Measurements from ENCODE around the gene PDK3.

DNA sequence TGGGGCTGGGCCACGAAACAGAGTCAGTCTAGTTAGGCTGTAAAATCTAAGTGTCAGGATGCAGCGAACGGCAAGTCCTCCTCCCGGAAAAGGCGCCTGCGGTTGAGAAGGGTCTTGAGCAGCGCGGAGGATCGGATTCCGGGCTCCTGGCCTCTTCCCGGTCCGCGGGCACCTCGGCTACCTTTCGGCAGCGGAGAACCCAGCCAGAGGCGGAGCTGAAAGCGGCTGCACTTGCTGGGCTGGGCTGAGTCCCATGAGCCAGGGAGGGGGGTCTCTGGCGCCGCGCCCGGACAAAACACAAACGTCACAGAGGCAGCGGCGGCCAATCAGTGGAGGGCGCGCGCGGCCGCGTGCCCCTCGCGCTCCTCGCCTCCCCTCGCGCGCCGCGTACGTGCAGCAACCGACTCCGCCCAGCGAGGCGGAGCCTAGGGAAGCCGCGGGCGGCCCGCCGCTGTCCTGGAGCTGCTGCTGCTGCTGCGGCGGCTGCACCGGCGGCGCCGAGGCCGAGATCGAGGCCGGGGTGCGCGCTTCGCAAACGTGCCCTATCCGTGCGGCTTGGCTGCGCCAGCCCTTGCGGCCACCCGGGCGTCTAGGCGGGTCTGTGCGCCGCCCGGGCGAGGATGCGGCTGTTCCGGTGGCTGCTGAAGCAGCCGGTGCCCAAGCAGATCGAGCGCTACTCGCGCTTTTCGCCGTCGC is at the start of gene PDK3:
- TF ChIP-seq RAD21 (IDR thresholded peaks at IDR 0.05; ENCODE audit: low read length) (no peak), NFIC (IDR thresholded peaks at IDR 0.05; ENCODE audit: borderline replicate concordance) (peak; percentile 52), SIN3A (IDR thresholded peaks at IDR 0.05; ENCODE audit: borderline replicate concordance, low read depth, low read length) (no peak), TCF12 (IDR thresholded peaks at IDR 0.05) (no peak), EP300 (IDR thresholded peaks at IDR 0.05; ENCODE audit: borderline replicate concordance in 1 of 2, low read depth in 1 of 2, low read length in 1 of 2) (no peak), RXRA (IDR thresholded peaks at IDR 0.05; ENCODE audit: borderline replicate concordance, low read depth) (no peak), FOXM1 (IDR thresholded peaks at IDR 0.05; ENCODE audit: low read depth) (no peak), RFX5 (IDR thresholded peaks at IDR 0.05; ENCODE audit: low read length) (no peak), POLR2AphosphoS5 (IDR thresholded peaks at IDR 0.05; ENCODE audit: low read depth, low read length) (no peak), MEF2A (IDR thresholded peaks at IDR 0.05; ENCODE audit: borderline replicate concordance, low read depth) (no peak)
- TF ChIP-seq, protein P1, sequence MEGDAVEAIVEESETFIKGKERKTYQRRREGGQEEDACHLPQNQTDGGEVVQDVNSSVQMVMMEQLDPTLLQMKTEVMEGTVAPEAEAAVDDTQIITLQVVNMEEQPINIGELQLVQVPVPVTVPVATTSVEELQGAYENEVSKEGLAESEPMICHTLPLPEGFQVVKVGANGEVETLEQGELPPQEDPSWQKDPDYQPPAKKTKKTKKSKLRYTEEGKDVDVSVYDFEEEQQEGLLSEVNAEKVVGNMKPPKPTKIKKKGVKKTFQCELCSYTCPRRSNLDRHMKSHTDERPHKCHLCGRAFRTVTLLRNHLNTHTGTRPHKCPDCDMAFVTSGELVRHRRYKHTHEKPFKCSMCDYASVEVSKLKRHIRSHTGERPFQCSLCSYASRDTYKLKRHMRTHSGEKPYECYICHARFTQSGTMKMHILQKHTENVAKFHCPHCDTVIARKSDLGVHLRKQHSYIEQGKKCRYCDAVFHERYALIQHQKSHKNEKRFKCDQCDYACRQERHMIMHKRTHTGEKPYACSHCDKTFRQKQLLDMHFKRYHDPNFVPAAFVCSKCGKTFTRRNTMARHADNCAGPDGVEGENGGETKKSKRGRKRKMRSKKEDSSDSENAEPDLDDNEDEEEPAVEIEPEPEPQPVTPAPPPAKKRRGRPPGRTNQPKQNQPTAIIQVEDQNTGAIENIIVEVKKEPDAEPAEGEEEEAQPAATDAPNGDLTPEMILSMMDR (IDR thresholded peaks at IDR 0.05), result no peak
- TF ChIP-seq, protein P2, sequence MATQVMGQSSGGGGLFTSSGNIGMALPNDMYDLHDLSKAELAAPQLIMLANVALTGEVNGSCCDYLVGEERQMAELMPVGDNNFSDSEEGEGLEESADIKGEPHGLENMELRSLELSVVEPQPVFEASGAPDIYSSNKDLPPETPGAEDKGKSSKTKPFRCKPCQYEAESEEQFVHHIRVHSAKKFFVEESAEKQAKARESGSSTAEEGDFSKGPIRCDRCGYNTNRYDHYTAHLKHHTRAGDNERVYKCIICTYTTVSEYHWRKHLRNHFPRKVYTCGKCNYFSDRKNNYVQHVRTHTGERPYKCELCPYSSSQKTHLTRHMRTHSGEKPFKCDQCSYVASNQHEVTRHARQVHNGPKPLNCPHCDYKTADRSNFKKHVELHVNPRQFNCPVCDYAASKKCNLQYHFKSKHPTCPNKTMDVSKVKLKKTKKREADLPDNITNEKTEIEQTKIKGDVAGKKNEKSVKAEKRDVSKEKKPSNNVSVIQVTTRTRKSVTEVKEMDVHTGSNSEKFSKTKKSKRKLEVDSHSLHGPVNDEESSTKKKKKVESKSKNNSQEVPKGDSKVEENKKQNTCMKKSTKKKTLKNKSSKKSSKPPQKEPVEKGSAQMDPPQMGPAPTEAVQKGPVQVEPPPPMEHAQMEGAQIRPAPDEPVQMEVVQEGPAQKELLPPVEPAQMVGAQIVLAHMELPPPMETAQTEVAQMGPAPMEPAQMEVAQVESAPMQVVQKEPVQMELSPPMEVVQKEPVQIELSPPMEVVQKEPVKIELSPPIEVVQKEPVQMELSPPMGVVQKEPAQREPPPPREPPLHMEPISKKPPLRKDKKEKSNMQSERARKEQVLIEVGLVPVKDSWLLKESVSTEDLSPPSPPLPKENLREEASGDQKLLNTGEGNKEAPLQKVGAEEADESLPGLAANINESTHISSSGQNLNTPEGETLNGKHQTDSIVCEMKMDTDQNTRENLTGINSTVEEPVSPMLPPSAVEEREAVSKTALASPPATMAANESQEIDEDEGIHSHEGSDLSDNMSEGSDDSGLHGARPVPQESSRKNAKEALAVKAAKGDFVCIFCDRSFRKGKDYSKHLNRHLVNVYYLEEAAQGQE (IDR thresholded peaks at IDR 0.05; ENCODE audit: low read depth, low read length), result no peak
- TF ChIP-seq, protein P3, sequence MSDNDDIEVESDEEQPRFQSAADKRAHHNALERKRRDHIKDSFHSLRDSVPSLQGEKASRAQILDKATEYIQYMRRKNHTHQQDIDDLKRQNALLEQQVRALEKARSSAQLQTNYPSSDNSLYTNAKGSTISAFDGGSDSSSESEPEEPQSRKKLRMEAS (IDR thresholded peaks at IDR 0.05; ENCODE audit: low read depth), result no peak; the same call in 1 of the 2 replicates
- TF ChIP-seq, protein P4, sequence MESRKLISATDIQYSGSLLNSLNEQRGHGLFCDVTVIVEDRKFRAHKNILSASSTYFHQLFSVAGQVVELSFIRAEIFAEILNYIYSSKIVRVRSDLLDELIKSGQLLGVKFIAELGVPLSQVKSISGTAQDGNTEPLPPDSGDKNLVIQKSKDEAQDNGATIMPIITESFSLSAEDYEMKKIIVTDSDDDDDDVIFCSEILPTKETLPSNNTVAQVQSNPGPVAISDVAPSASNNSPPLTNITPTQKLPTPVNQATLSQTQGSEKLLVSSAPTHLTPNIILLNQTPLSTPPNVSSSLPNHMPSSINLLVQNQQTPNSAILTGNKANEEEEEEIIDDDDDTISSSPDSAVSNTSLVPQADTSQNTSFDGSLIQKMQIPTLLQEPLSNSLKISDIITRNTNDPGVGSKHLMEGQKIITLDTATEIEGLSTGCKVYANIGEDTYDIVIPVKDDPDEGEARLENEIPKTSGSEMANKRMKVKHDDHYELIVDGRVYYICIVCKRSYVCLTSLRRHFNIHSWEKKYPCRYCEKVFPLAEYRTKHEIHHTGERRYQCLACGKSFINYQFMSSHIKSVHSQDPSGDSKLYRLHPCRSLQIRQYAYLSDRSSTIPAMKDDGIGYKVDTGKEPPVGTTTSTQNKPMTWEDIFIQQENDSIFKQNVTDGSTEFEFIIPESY (IDR thresholded peaks at IDR 0.05; ENCODE audit: borderline replicate concordance, low read depth), result no peak

Measured in SK-N-SH (cell line).